ENCODE data around the gene SOX3. TPM values are rescaled to one million over a fixed set of nuclear protein-coding genes. Genes with fewer than 3 reads are reported as not detected.

SOX3 gene
- total RNA-seq, 1 donor from 2014 or later = not detected

DNA sequence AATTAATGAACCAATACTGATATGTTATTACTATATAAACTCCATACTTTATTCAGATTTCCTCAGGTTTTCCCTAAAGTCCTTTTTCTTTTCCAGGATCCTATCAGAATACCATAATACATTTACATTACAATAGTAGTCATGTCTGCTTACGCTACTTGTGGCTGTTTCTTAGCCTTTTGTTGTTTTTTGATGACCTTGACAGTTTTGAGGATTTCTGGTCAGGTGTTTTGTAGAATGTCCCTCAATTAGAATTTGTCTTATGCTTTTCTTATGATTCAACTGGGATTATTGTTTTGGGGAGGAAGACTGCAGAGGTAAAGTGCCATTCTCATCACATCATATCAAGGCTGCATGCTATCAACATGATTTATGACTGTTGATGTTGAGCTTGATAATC, 9.1 kb downstream of the SOX3 start:
- Histone ChIP-seq H3K27ac (no peak overlapping the region), H3K9me3 (no peaks in the 10 kb centered on the region), H3K4me1 (no peaks in the 10 kb centered on the region), H3K36me3 (no peaks in the 10 kb centered on the region), H3K4me3 (no peak overlapping the region), H3K27me3 (peaks cover 4% of the 10 kb centered on the region)
- DNase-seq (no peak), ATAC-seq (no peak)
- intact Hi-C loops (cut with DNase I) = no loop called here
- TF ChIP-seq, protein P1, sequence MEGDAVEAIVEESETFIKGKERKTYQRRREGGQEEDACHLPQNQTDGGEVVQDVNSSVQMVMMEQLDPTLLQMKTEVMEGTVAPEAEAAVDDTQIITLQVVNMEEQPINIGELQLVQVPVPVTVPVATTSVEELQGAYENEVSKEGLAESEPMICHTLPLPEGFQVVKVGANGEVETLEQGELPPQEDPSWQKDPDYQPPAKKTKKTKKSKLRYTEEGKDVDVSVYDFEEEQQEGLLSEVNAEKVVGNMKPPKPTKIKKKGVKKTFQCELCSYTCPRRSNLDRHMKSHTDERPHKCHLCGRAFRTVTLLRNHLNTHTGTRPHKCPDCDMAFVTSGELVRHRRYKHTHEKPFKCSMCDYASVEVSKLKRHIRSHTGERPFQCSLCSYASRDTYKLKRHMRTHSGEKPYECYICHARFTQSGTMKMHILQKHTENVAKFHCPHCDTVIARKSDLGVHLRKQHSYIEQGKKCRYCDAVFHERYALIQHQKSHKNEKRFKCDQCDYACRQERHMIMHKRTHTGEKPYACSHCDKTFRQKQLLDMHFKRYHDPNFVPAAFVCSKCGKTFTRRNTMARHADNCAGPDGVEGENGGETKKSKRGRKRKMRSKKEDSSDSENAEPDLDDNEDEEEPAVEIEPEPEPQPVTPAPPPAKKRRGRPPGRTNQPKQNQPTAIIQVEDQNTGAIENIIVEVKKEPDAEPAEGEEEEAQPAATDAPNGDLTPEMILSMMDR (IDR thresholded peaks at IDR 0.05) = no peak

DNA sequence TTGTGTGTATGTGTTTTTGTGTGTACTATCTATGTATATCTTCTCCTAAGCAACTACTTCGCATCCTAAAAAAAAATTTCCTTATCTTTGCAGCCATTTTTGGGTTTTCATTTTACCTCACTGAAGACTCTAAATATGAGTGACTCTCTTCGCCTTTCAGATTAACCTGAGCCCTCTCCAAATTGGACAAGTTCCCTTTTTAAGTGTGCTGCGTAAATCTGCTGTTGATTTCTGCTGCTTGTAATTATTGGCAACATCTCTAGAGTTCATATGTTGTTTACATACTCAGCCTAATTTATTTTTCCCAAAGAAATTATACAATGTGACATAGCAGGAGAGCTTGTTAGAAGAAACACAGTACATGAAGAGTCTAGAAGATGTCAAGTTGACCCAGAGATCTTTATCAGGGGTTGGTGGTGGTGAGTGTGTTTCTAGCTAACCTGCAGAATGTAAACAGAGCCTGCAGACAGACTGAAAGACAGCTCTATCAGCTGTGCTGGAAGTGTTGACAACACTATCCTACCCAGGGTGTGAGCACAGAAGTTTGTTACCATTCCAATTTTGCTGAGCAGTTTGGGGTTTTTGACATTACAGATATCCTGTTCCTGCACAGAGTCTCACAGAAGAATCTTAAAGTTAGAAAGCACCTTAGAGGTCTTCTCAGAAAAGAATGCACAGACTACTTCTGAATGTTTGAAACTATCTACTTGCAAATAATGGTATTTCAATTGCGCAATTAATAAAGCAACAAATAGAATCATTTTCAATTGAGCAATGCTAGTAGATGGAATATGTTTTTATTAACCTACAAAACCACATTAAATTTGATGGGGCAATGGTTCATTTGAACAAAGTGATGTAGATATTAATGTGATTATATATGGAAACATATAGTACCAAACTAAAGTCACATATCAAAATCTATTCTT, 12.5 kb downstream of the SOX3 start:
- ATAC-seq = no peak
- H3K9me3 ChIP-seq = no peaks in the 10 kb centered on the region
- no peaks in the 10 kb centered on the region for H3K4me1 ChIP-seq
- TF ChIP-seq, protein P1 (IDR thresholded peaks at IDR 0.05) = no peak
- intact Hi-C loops (cut with DNase I) = no loop called here
- no peaks in the 10 kb centered on the region for H3K36me3 ChIP-seq
- DNase-seq = no peak
- H3K4me3 ChIP-seq = no peak overlapping the region
- H3K27me3 ChIP-seq = peaks cover 4% of the 10 kb centered on the region
- no peak overlapping the region for H3K27ac ChIP-seq

DNA sequence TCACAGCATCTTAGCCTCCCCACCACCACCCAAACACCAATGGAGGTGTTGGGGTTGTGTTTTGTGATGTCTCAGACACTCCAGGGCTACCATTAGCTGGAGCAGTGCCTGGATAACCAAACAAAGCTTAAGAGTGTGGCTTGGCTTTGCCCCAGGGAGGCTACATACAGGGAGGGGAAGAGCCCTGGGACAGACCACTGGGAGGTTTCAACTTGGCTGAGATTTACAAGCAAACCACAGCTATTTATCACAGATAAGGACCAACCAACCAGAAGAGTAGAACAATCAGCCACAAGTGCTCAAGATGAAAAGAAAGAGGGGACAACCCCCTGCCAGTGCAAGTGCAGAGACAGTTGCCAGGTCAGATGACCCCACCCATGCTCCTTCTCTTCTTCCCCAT, 24.1 kb downstream of the SOX3 start:
- H3K36me3 ChIP-seq = no peaks in the 10 kb centered on the region
- TF ChIP-seq, protein P1 (IDR thresholded peaks at IDR 0.05) = no peak
- no peak for DNase-seq

DNA sequence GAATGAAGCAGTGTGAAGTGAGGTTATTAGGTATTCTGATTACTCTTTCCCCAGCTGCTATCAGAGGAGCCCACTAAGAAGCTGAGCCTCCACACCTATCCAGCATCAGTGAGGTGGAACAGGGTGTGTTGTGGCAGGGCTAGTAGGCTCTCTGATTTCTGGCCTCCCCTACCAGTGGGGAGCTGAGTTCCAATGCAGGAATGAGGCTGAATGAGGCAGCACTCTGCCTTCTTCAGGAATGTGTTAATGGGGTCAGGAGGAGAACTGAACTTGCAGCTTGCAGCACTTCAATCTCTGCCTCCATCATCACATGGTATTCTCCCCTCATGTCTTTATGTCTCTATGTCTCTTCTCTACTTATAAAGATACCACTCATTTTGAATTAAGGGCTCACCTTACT, 26.9 kb downstream of the SOX3 start:
- Histone ChIP-seq H3K4me3 (no peak overlapping the region), H3K27ac (no peak overlapping the region)
- intact Hi-C loops (cut with DNase I) = no loop called here

More for the DNA sequence above, 24.1 kb downstream of the SOX3 start:
- Histone ChIP-seq H3K4me3 (no peak overlapping the region), H3K27ac (no peak overlapping the region), H3K4me1 (no peaks in the 10 kb centered on the region), H3K27me3 (no peaks in the 10 kb centered on the region), H3K9me3 (no peaks in the 10 kb centered on the region)
- intact Hi-C loops (cut with DNase I) = no loop called here
- ATAC-seq = no peak

DNA sequence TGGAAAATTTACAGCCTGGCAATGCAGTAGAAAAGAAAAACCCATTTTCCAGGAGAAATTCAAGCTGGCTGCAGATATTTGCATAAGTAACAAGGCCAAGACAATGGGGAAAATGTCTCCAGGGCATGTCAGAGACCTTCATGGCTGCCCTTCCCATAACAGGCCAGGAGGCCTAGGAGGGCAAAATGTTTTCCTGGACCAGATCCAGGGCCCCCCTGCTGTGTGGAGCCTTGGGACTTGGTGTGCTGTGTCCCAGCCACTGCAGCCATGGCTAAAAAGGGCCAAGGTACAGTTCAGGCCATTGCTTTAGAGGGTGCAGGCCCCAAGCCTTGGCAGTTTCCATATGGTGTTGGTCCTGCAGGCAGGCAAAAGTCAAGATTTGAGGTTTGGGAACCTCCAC, 29.8 kb downstream of the SOX3 start:
- H3K36me3 ChIP-seq = no peaks in the 10 kb centered on the region
- TF ChIP-seq, protein P1 (IDR thresholded peaks at IDR 0.05) = no peak
- intact Hi-C loops (cut with DNase I) = no loop called here

More for the DNA sequence above, 26.9 kb downstream of the SOX3 start:
- no peak for ATAC-seq
- Histone ChIP-seq H3K9me3 (no peaks in the 10 kb centered on the region), H3K4me1 (no peaks in the 10 kb centered on the region), H3K36me3 (no peaks in the 10 kb centered on the region), H3K27me3 (no peaks in the 10 kb centered on the region)
- TF ChIP-seq, protein P1 (IDR thresholded peaks at IDR 0.05) = no peak
- no peak for DNase-seq

More for the DNA sequence above, 29.8 kb downstream of the SOX3 start:
- no peak for ATAC-seq
- Histone ChIP-seq H3K4me1 (no peaks in the 10 kb centered on the region), H3K4me3 (no peak overlapping the region), H3K27ac (no peak overlapping the region), H3K27me3 (no peaks in the 10 kb centered on the region), H3K9me3 (no peaks in the 10 kb centered on the region)
- DNase-seq = no peak

All from upper lobe of right lung (tissue), 1 donor.